GM13976 (cell line): ENCODE measurements around the gene EDN1.

Experiments used
- DNase-seq: peaks from one replicate; pipeline ENCODE4 v3.0.0; 2012; ENCODE audit warnings: low spot score
- in situ Hi-C: fragments of 300-500 bp; cut with MboI; formaldehyde crosslinking; loops from one replicate; pipeline ENCODE4 v1.12.0; 2022; ENCODE audit warnings: low sequenced_read_pairs, mixed read lengths, inconsistent platforms; ENCODE audit not compliant: unreplicated experiment
- TF ChIP-seq, protein P1 (sequence below): IDR thresholded peaks from 2 replicates; pipeline ENCODE4 v1.5.1; 2012; ENCODE audit warnings: borderline replicate concordance, mild to moderate bottlenecking; ENCODE audit not compliant: insufficient read depth; ENCODE audit errors: extremely low read depth, missing control alignments, control extremely low read depth

EDN1 gene

DNA sequence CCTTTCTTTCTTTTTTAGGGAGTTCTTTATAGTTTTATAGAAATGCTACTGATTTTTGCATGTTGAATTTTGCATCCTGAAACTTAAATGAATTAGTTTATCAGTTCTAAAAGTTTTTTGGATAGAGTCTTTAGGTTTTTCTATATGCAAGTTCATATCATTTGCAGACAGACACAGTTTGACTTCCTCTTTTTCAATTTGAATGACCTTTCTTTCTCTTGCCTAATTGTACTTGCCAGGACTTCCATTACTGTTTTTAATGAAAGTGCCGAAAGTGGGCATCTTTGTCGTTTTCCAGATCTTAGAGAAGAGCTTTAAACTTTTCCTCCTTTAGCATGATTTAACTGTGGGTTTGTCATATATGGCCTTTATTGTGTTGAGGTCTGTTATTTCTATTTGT is 21.1 kb upstream of the EDN1 start:
- TF ChIP-seq, protein P1, sequence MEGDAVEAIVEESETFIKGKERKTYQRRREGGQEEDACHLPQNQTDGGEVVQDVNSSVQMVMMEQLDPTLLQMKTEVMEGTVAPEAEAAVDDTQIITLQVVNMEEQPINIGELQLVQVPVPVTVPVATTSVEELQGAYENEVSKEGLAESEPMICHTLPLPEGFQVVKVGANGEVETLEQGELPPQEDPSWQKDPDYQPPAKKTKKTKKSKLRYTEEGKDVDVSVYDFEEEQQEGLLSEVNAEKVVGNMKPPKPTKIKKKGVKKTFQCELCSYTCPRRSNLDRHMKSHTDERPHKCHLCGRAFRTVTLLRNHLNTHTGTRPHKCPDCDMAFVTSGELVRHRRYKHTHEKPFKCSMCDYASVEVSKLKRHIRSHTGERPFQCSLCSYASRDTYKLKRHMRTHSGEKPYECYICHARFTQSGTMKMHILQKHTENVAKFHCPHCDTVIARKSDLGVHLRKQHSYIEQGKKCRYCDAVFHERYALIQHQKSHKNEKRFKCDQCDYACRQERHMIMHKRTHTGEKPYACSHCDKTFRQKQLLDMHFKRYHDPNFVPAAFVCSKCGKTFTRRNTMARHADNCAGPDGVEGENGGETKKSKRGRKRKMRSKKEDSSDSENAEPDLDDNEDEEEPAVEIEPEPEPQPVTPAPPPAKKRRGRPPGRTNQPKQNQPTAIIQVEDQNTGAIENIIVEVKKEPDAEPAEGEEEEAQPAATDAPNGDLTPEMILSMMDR: no peak
- no peak for DNase-seq

DNA sequence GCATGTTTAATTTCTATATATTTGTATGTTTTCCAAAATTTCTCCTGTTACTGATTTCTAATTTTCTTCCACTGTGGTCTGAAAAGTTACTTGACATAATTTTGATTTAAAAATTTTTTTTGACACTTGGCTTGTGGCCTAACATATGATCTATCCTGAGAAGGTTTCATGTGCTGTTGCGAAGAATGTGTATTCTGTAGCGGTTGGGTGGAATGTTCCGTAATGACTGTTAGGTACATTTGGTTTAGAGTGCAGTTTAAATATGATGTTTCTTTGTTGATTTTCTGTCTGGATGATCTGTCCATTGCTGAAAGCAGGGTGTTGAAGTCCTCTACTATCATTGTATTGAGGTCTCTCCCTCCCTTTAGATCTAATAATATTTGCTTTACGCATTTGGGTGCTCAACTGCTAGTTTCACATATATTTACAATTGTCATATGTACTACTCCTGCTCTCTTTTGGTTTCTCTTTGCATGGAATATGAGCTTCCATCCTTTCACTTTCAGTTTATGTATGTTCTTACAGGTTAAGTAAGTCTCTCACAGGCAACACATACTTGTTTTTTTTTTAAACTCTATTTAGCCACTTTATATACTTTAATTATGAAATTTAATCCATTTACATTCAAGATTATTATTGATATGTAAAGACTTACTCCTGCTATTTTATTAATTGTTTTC is 19.5 kb upstream of the EDN1 start:
- in situ Hi-C loops: loop anchor here (10.0 kb wide), 2 partner anchors 116 to 616 kb away; no protein-coding TSS in a partner anchor
- TF ChIP-seq, protein P1: no peak
- no peak for DNase-seq

More for the DNA sequence above, 21.1 kb upstream of the EDN1 start:
- in situ Hi-C loops: no loop called here

DNA sequence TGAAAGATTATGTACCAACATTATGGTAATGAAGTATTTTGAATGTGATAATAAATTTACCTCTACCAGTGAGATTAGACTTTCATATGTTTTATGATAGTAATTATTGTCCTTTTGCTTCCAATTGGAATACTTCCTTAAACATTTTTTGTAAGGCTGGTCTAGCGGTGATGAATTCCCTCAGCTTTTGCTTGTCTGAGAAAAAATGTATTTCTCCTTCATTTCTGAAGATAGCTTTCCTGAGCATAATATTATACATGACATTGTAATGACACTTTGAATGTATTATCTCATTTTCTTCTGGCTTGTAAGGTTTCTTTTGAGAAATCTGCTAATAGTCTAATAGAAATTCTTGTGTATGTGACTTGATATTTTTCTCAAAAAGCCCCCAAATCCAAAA is 18.6 kb upstream of the EDN1 start:
- in situ Hi-C loops: loop anchor here (10.0 kb wide), 2 partner anchors 117 to 617 kb away; no protein-coding TSS in a partner anchor
- DNase-seq: no peak
- TF ChIP-seq, protein P1: no peak

DNA sequence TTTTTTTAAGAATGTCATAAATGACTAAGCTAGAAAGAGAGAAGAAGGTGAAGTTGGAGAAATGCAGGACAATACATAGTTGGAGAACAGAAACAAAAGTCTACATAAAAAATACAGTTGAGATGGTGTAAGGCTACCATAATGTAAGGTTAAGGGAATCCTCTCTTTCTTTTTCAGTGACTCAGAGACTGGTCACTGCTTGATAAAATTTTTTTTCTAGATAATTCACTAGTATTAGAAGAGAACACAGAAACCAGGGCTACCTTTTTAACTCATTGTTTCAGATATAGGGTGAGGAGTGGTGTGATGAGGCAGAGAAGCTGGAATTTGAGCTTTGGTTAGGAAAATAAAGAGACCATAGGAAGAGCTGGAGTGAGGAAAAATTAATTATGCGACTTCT is 18.2 kb upstream of the EDN1 start:
- DNase-seq: no peak
- TF ChIP-seq, protein P1: no peak
- in situ Hi-C loops: loop anchor here (10.0 kb wide), 2 partner anchors 117 to 617 kb away; no protein-coding TSS in a partner anchor

DNA sequence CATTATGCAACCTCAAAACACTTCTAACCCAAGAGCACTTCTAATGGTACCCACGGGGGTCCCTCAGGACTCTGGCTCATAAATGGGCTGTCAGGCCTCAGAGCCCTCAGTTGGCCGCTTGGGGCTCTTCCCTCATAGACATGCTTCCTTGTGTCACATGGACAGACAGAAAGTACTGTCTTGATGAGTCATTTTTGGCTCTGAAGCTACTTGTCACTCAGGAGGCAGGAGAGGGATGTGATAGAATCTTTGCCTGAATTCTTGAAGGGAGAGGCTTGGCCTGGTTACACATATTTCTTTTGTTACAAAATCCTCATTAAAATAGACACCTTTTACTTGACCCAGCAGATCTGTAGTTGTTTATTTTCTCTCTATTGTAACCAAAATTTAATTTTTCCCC is 15.1 kb upstream of the EDN1 start:
- in situ Hi-C loops: loop anchor here (10.0 kb wide), 2 partner anchors 120 to 620 kb away; no protein-coding TSS in a partner anchor
- DNase-seq: no peak
- TF ChIP-seq, protein P1: no peak

DNA sequence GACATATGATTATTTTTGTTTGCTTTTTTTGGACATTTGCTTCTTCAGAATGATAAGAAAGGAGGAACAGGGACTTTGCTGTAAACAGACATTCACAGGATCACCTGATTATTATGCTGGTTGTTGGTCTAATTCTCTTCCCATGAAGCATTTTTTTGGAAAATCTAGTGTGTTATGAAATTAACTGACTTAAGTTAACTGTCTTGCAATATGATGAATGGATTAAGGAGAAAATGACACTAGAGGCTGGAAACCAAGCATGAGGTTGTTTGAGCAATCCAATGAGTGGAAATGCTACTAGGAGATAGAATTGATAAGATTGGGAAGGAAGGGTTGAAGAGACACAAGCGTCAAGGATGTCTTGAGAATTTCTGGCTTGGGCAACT is 13.2 kb upstream of the EDN1 start:
- in situ Hi-C loops: loop anchor here (10.0 kb wide), 2 partner anchors 122 to 622 kb away; no protein-coding TSS in a partner anchor
- TF ChIP-seq, protein P1: no peak
- no peak for DNase-seq
